BLaER1 (cell line): ENCODE results near the gene S100PBP.

ENCODE experiments used
- H3K27ac ChIP-seq: shearing (Covaris generic); formaldehyde crosslinking; 2 replicates; pipeline ENCODE4 v1.8.1; 2022
- H3K27me3 ChIP-seq: shearing (Covaris generic); formaldehyde crosslinking; 2 replicates; pipeline ENCODE4 v1.8.1; 2022
- H3K36me3 ChIP-seq: shearing (Covaris generic); formaldehyde crosslinking; 2 replicates; pipeline ENCODE4 v1.8.1; 2022
- H3K4me1 ChIP-seq: shearing (Covaris generic); formaldehyde crosslinking; 2 replicates; pipeline ENCODE4 v1.8.1; 2022
- H3K4me2 ChIP-seq: shearing (Covaris generic); formaldehyde crosslinking; 2 replicates; pipeline ENCODE4 v1.8.1; 2022
- H3K4me3 ChIP-seq: shearing (Covaris generic); formaldehyde crosslinking; 2 replicates; pipeline ENCODE4 v1.8.1; 2022
- H3K9ac ChIP-seq: shearing (Covaris generic); formaldehyde crosslinking; 2 replicates; pipeline ENCODE4 v1.8.1; 2022
- H3K9me3 ChIP-seq: shearing (Covaris generic); formaldehyde crosslinking; 2 replicates; pipeline ENCODE4 v1.8.1; 2022
- H4K20me1 ChIP-seq: shearing (Covaris generic); formaldehyde crosslinking; 2 replicates; pipeline ENCODE4 v1.8.1; 2022
- Cebpa-rat ChIP-seq: shearing (Covaris generic); IDR thresholded peaks from 2 replicates; pipeline ENCODE4 v1.8.1; 2022

S100PBP gene

DNA sequence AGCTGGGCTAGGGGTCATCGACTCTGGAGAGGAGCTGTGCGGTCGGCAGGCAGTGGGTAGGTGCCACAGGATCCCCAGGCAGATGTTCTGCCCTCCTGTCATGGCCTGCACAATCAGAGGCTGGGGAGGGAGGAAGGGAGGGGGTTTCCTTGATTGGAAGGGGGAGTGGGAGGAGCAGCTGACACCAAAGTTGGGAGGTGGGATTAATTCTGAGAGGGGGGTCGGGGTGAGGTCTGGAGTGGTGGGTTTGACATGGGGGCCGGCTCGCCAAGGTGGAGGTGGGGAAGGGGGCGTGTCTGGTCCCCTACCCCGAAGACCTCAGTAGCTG is 68.2 kb downstream of the S100PBP start:
- H3K4me3 ChIP-seq: no peak overlapping the region
- H3K36me3 ChIP-seq: no peaks in the 10 kb centered on the region
- TF ChIP-seq Cebpa-rat: no peak
- H3K9ac ChIP-seq: no peak overlapping the region
- peaks cover 7% of the 10 kb centered on the region for H3K4me1 ChIP-seq
- H3K9me3 ChIP-seq: no peaks in the 10 kb centered on the region
- H3K4me2 ChIP-seq: no peak overlapping the region
- no peak overlapping the region for H3K27ac ChIP-seq
- H3K27me3 ChIP-seq: peaks cover 28% of the 10 kb centered on the region
- no peaks in the 10 kb centered on the region for H4K20me1 ChIP-seq

DNA sequence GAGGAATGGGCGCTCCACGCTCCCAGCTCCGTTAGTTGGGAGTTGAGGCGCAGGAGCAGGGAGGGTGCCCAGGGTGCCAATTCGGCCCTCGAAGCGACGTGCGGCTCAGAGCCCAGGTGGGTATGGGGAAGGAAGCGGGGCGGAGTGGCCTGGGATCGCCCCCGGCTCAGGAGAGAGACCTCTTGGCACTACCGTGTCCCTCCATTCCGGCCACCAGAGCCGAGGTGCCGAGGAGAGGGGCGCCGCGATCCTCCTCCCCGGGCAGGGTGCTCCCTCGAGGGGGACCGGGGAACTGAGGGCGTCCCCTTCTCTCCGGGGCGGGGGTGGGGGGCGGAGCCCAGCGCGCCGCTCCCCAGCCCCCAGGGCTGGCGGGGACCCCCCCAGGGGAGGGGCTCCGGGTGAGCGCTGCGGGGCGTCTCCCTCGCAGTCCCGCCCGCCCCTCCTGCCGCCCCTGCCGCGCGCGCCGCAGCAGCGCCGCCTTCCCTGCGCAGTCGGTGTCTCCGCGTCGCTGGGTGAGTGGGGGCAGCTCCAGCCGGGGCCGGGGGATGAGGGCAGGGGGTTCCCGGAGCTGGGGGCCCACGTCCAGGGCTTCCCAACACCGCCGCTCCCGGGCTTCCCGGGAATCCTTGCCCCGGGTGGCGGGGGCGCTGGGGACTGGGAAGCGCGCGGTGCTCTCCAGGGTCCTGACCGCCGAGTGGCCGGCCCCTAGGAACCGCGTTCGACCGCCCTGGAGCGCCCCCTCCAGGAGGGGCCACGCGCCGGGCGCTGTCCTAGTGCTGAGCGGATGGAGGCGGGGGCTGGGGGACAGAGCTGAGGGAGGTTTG is 68.8 kb downstream of the S100PBP start, which contains the start of gene HPCA:
Gene HPCA, plus strand, starts transcription at position 488 of the 824 bp plus-strand sequence. CDS start 2,408 bp downstream, outside the sequence.
- Histone ChIP-seq H3K9ac (no peak within 1 kb of the TSS), H3K4me3 (no peak within 1 kb of the TSS), H4K20me1 (no peaks in the 10 kb centered on the region), H3K4me1 (peaks cover 7% of the 10 kb centered on the region), H3K36me3 (no peaks in the 10 kb centered on the region), H3K9me3 (no peaks in the 10 kb centered on the region), H3K4me2 (no peak within 1 kb of the TSS), H3K27me3 (peaks cover 28% of the 10 kb centered on the region), H3K27ac (no peak within 1 kb of the TSS)
- no peak for TF ChIP-seq Cebpa-rat

DNA sequence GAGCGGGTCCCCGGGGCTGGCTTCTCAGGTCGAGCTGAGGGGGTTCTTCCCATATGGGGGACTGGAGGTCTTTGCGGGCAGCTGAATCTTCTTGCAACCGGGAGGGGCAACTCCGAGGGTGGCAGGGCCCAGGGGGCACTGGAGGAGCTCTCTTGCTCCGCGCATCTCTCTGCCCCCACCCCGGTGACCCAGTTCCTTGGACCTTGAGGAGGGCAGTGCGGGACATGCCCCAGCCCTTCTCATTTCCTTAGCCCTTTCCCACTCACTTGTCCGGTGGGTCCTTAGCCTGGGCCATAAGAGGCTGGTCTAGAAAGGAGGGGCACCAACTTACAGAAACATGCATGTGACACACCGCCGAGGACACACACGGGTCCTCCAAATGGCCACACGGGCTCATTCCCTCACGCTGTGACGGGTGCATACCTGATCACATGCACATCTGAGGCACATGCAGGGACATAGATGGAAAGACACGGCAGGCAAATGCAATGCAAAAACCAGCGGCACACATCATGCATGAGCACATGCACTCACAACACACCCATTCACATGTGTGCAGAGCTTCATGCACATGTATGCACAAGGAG is 69.5 kb downstream of the S100PBP start:
- Histone ChIP-seq H3K9ac (no peak overlapping the region), H4K20me1 (no peaks in the 10 kb centered on the region; the same call in 1 of the 2 replicates), H3K9me3 (no peaks in the 10 kb centered on the region), H3K27ac (no peak overlapping the region), H3K36me3 (no peaks in the 10 kb centered on the region), H3K4me2 (no peak overlapping the region), H3K4me3 (no peak overlapping the region), H3K4me1 (peaks cover 5% of the 10 kb centered on the region), H3K27me3 (peaks cover 34% of the 10 kb centered on the region)
- TF ChIP-seq Cebpa-rat: no peak

DNA sequence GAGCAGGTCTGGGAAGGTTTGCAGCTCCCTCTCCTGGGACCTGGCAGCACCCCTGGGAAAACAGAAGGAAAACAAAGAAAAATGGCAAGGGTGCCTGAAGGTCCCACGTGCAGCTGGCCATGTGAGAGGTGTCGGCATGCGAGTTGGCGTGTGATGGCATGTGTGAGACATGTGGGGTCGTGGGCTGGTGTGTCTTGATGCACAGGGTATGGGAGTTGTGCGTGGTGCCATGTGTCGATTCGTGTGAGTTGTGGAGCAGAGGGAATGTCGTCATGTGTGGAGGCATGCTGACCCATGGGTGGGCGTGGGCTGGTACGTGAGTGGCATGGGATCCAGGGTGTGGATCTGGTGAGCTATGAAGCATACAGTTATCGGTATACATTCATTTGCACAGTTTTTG is 70.2 kb downstream of the S100PBP start:
- Histone ChIP-seq H3K4me1 (peaks cover 5% of the 10 kb centered on the region), H3K36me3 (no peaks in the 10 kb centered on the region), H4K20me1 (peaks cover 6% of the 10 kb centered on the region; the same call in 1 of the 2 replicates), H3K27me3 (peaks cover 41% of the 10 kb centered on the region), H3K9me3 (no peaks in the 10 kb centered on the region), H3K27ac (no peak overlapping the region), H3K4me2 (no peak overlapping the region), H3K9ac (no peak overlapping the region), H3K4me3 (no peak overlapping the region)
- TF ChIP-seq Cebpa-rat: no peak

DNA sequence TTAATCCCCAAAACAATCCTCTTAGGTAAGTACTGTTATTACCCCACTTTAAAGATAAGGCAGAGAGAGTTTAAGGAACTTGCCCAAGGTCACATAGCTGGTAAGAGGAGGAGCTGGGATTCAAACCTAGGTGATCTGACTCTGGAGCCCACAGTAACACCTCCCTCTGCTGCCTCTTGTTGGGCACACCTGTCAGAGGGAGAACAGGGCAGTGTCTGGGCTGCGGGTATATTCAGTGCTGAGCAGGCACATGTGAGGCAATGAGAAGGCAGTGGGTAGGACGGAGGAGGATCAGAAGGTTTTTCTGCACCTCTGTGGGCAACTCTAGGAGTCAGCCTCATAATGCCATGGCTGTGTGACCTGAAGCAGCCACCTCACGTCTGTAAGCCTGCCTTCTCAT is 70.7 kb downstream of the S100PBP start:
- no peaks in the 10 kb centered on the region; the same call in 1 of the 2 replicates for H3K9me3 ChIP-seq
- no peak overlapping the region for H3K27ac ChIP-seq
- TF ChIP-seq Cebpa-rat: no peak
- H3K4me1 ChIP-seq: peaks cover 10% of the 10 kb centered on the region
- peaks cover 6% of the 10 kb centered on the region; the same call in 1 of the 2 replicates for H4K20me1 ChIP-seq
- H3K9ac ChIP-seq: no peak overlapping the region
- H3K36me3 ChIP-seq: no peaks in the 10 kb centered on the region
- H3K27me3 ChIP-seq: peaks cover 46% of the 10 kb centered on the region
- no peak overlapping the region for H3K4me2 ChIP-seq
- H3K4me3 ChIP-seq: no peak overlapping the region

DNA sequence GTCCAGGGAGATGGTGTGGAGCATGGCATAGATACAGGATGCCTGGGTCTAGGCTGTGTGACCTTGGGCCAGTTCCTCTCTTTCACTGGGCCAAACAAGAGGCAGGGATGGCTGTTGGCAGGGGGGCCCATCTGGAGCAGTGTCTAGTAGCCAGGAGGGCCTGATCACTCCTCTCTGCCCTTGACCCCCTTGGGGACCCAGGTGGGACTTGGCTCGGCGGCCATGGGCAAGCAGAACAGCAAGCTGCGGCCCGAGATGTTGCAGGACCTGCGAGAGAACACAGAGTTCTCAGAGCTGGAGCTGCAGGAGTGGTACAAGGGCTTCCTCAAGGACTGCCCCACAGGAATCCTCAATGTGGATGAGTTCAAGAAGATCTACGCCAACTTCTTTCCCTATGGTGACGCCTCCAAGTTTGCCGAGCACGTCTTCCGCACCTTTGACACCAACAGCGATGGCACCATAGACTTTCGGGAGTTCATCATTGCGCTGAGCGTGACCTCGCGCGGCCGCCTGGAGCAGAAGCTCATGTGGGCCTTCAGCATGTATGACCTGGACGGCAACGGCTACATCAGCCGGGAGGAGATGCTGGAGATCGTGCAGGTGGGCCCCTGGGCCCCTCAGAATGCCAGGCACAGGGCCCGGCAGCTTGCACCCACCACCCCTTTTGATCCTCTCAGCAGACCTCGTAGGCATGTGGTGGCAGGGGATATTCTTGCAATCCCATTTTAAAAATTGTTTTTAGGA is 71.4 kb downstream of the S100PBP start:
- no peak overlapping the region for H3K4me3 ChIP-seq
- peaks cover 52% of the 10 kb centered on the region for H3K27me3 ChIP-seq
- H3K4me2 ChIP-seq: no peak overlapping the region
- H3K27ac ChIP-seq: no peak overlapping the region
- no peak overlapping the region for H3K9ac ChIP-seq
- peaks cover 6% of the 10 kb centered on the region; the same call in 1 of the 2 replicates for H4K20me1 ChIP-seq
- no peak for TF ChIP-seq Cebpa-rat
- H3K36me3 ChIP-seq: no peaks in the 10 kb centered on the region
- peaks cover 14% of the 10 kb centered on the region for H3K4me1 ChIP-seq
- H3K9me3 ChIP-seq: no peaks in the 10 kb centered on the region; the same call in 1 of the 2 replicates

DNA sequence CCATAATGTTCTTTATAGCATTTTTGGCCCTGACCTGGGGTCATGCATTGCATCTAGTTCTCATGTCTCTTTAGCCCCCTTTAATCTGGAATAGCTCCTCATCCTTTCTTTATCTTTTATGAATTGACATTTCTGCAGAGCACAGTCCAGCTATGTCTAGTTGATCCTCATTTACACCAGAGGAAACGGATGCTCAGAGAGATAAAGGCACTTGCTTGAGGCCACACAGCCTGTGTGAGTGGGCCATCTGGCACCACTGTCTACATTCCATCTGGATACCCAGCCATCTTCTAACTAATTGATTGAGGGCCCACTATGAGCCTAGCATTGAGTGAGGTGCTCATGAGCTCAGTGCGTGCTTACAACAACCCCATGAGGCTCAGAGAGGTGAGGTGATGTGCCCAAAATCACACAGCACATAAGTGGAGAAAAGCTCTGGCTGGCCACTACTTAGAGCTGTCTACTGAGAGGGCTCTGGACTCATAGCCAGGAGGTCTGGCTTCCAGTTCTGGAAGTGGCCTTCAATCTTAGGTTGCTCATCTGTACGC is 72.4 kb downstream of the S100PBP start:
- no peak for TF ChIP-seq Cebpa-rat
- Histone ChIP-seq H3K36me3 (peaks cover 3% of the 10 kb centered on the region; the same call in 1 of the 2 replicates), H3K4me1 (peaks cover 19% of the 10 kb centered on the region), H3K9ac (no peak overlapping the region), H3K27ac (no peak overlapping the region), H4K20me1 (peaks cover 6% of the 10 kb centered on the region; the same call in 1 of the 2 replicates), H3K4me3 (no peak overlapping the region), H3K4me2 (no peak overlapping the region), H3K9me3 (no peaks in the 10 kb centered on the region; the same call in 1 of the 2 replicates), H3K27me3 (peaks cover 59% of the 10 kb centered on the region)

DNA sequence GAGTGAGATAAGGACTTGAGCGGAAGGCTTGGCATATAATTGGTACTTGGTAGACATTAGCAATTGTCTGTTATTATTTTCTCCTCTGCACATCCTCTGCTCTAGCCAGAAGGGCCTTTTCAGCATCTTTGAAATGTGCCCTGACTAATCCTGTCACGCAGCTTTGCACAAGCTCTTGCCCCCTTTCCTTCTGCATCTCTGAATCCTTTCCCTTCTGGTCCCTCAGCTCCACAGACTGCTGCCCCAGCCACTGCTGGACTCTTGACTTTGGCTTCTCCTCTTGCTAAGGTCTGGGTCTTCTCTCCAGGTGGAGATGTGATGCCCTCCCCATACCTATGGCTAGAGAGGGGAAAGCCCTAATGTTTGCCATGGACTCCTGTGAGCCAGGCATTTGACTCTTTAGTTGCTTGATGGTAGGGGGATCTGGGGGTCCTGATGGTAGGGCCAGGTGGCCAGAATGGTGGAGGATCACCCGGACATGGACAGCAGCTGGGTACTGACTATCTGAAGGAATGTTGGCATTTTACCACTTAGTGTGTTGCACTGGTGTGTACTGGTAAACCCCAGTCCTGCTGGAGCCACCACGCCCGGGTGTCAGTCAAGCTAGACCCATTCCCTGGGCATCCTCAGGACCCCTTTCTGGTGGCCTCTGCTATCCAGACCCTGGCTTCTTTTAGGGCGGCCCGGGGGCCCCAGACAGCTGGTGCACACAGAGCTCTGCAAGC is 73.2 kb downstream of the S100PBP start:
- H3K27ac ChIP-seq: no peak overlapping the region
- peaks cover 10% of the 10 kb centered on the region; the same call in 1 of the 2 replicates for H4K20me1 ChIP-seq
- no peak overlapping the region for H3K4me3 ChIP-seq
- no peak overlapping the region for H3K9ac ChIP-seq
- H3K27me3 ChIP-seq: peaks cover 51% of the 10 kb centered on the region
- H3K36me3 ChIP-seq: peaks cover 12% of the 10 kb centered on the region
- no peak for TF ChIP-seq Cebpa-rat
- H3K4me2 ChIP-seq: no peak overlapping the region
- H3K4me1 ChIP-seq: peaks cover 19% of the 10 kb centered on the region
- H3K9me3 ChIP-seq: no peaks in the 10 kb centered on the region; the same call in 1 of the 2 replicates

DNA sequence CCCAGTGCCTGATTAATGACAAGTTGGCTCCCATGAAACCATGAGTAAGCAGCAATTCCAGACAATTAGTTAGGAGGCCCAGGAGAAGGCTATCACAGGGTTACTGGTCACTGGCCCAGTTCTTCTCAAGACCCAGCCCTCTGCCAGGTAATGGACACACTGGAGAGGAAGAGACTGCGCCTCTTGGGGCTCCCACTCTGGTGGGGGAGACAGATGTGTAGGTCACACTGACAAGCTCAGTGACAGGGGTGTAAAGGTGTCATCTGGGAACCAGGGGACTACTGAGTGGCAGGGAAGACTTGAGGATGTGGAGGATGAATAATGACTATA is 73.8 kb downstream of the S100PBP start:
- Histone ChIP-seq H3K4me1 (peaks cover 19% of the 10 kb centered on the region), H3K27me3 (peaks cover 46% of the 10 kb centered on the region), H3K4me2 (no peak overlapping the region), H3K9ac (no peak overlapping the region), H3K27ac (no peak overlapping the region), H3K4me3 (no peak overlapping the region), H3K9me3 (no peaks in the 10 kb centered on the region; the same call in 1 of the 2 replicates), H4K20me1 (peaks cover 13% of the 10 kb centered on the region; the same call in 1 of the 2 replicates), H3K36me3 (peaks cover 15% of the 10 kb centered on the region)
- TF ChIP-seq Cebpa-rat: no peak
